Peyer's patch (tissue), 4 donors: ENCODE data around the gene RASL12.
"Not testable (repeated sequence)": the region's sequence is repeated elsewhere in the genome, so short reads cannot be mapped to it uniquely, and the experiment has no call there.

ENCODE experiments used
- CTCF ChIP-seq, 6 experiments: fragments of 450-650 bp in 4 of 6; fragments of 200-600 bp in 2 of 6; sonication (generic) in 1 of 6; IDR thresholded peaks; one replicate each; pipeline ENCODE4 v1.5.1; 2017 to 2019; ENCODE audit warnings: antibody characterized with exemption in 6 of 6, mild to moderate bottlenecking in 3 of 6, moderate library complexity in 1 of 6
- POLR2A ChIP-seq, 2 donors: fragments of 450-650 bp; IDR thresholded peaks; one replicate each; pipeline ENCODE4 v1.5.1; 2017; ENCODE audit warnings: antibody characterized with exemption in 2 of 2, mild to moderate bottlenecking in 2 of 2, moderate library complexity in 2 of 2

- not testable (repeated sequence) for TF ChIP-seq POLR2A, CTCF (IDR thresholded peaks at IDR 0.05)
Observed at GRCh38 chr15:65075607-65076395, 8.0 kb upstream of the RASL12 start.
